Liver (tissue), 9 donors: ENCODE results near the gene CBFA2T2. TPM values are rescaled to one million over a fixed set of nuclear protein-coding genes. Genes with fewer than 3 reads are reported as not detected.

Source experiments
- DNase-seq: peaks from one replicate; pipeline ENCODE4 v3.0.0-alpha.2; 2017; ENCODE audit warnings: low spot score
- H3K27ac ChIP-seq, 2 donors: one replicate each; pipeline ENCODE4 v1.7.0; 2013; ENCODE audit warnings: inconsistent platforms in 2 of 2, low read length in 2 of 2, control low read depth in 1 of 2, low read depth in 1 of 2, mild to moderate bottlenecking in 1 of 2
- H3K27me3 ChIP-seq, 4 donors: one replicate each; pipeline versions ENCODE4 v1.6.1 to v1.7.0; 2013; ENCODE audit warnings: low read length in 3 of 4, inconsistent platforms in 1 of 4, mild to moderate bottlenecking in 1 of 4, moderate library complexity in 1 of 4; ENCODE audit not compliant: control insufficient read depth in 4 of 4, insufficient read depth in 4 of 4
- H3K36me3 ChIP-seq, 4 donors: one replicate each; pipeline versions ENCODE4 v1.6.1 to v1.7.0; 2013; ENCODE audit warnings: low read length in 3 of 4, mild to moderate bottlenecking in 3 of 4, low read depth in 1 of 4, moderate library complexity in 1 of 4; ENCODE audit not compliant: control insufficient read depth in 4 of 4, insufficient read depth in 3 of 4
- H3K4me1 ChIP-seq, 4 donors: one replicate each; pipeline versions ENCODE4 v1.6.1 to v1.7.0; 2013; ENCODE audit warnings: low read length in 3 of 4, mild to moderate bottlenecking in 3 of 4, moderate library complexity in 1 of 4; ENCODE audit not compliant: control insufficient read depth in 4 of 4, insufficient read depth in 4 of 4
- H3K4me3 ChIP-seq, 3 donors: one replicate each; pipeline versions ENCODE4 v1.6.1 to v1.7.0; 2013; ENCODE audit warnings: low read length in 3 of 3, control low read depth in 1 of 3, low read depth in 1 of 3, mild to moderate bottlenecking in 1 of 3
- H3K9ac ChIP-seq, 2 donors: one replicate each; pipeline ENCODE4 v1.7.0; 2013; ENCODE audit warnings: low read length in 2 of 2, mild to moderate bottlenecking in 2 of 2, moderate library complexity in 2 of 2, control low read depth in 1 of 2, low read depth in 1 of 2
- H3K9me3 ChIP-seq, 4 donors: one replicate each; pipeline versions ENCODE4 v1.6.1 to v1.7.0; 2013; ENCODE audit warnings: low read length in 3 of 4; ENCODE audit not compliant: control insufficient read depth in 4 of 4
- CTCF ChIP-seq: fragments of 150-350 bp; IDR thresholded peaks from 2 replicates; pipeline ENCODE4 v1.5.1; 2017; ENCODE audit warnings: improper control_type of control experiment, low read depth, low read length; ENCODE audit not compliant: missing input control
- EGR1 ChIP-seq, 2 donors: IDR thresholded peaks; 2 replicates each; pipeline ENCODE4 v1.6.1; 2016 to 2018; ENCODE audit warnings: antibody characterized with exemption in 2 of 2, low read depth in 2 of 2
- FOXA1 ChIP-seq: IDR thresholded peaks from 2 replicates; pipeline ENCODE4 v1.6.1; 2016; ENCODE audit warnings: antibody characterized with exemption
- FOXA2 ChIP-seq: IDR thresholded peaks from 2 replicates; pipeline ENCODE4 v1.6.1; 2016; ENCODE audit warnings: antibody characterized with exemption
- GABPA ChIP-seq, 2 donors: IDR thresholded peaks in 1 of 2; conservative IDR thresholded peaks in 1 of 2; 2 replicates each; pipeline ENCODE4 v1.6.1; 2016; ENCODE audit warnings: antibody characterized with exemption in 2 of 2, mild to moderate bottlenecking in 1 of 2, moderate library complexity in 1 of 2
- HNF4A ChIP-seq, 2 donors: conservative IDR thresholded peaks; 2 replicates each; pipeline ENCODE4 v1.6.1; 2016; ENCODE audit warnings: antibody characterized with exemption in 2 of 2, mild to moderate bottlenecking in 2 of 2
- HNF4G ChIP-seq: IDR thresholded peaks from 2 replicates; pipeline ENCODE4 v1.6.1; 2016; ENCODE audit warnings: antibody characterized with exemption
- JUND ChIP-seq, 2 donors: IDR thresholded peaks; 2 replicates each; pipeline ENCODE4 v1.6.1; 2016; ENCODE audit warnings: antibody characterized with exemption in 2 of 2
- MAX ChIP-seq: IDR thresholded peaks from 2 replicates; pipeline ENCODE4 v1.6.1; 2016; ENCODE audit warnings: antibody characterized with exemption
- NR2F2 ChIP-seq: IDR thresholded peaks from 2 replicates; pipeline ENCODE4 v1.6.1; 2016; ENCODE audit warnings: antibody characterized with exemption
- RAD21 ChIP-seq, 2 donors: IDR thresholded peaks; 2 replicates each; pipeline ENCODE4 v1.6.1; 2016; ENCODE audit warnings: antibody characterized with exemption in 2 of 2, mild to moderate bottlenecking in 2 of 2
- REST ChIP-seq: IDR thresholded peaks from 2 replicates; pipeline ENCODE4 v1.6.1; 2016; ENCODE audit warnings: antibody characterized with exemption, mild to moderate bottlenecking
- RXRA ChIP-seq, 2 donors: IDR thresholded peaks; 2 replicates each; pipeline ENCODE4 v1.6.1; 2017 to 2018; ENCODE audit warnings: antibody characterized with exemption in 2 of 2, mild to moderate bottlenecking in 1 of 2
- TAF1 ChIP-seq: conservative IDR thresholded peaks from 2 replicates; pipeline ENCODE4 v1.6.1; 2016; ENCODE audit warnings: antibody characterized with exemption, mild to moderate bottlenecking
- YY1 ChIP-seq: IDR thresholded peaks from 2 replicates; pipeline ENCODE4 v1.6.1; 2016; ENCODE audit warnings: antibody characterized with exemption, mild to moderate bottlenecking
- WGBS: extraction: QIAGEN DNeasy Blood & Tissue Kit; methylation state at CpG from one replicate; pipeline ENCODE4 v1.1.7; 2013; 5-methylcytosine and 5-hydroxymethylcytosine counted together
- polyA plus RNA-seq, 2 donors: library from polyadenylated mRNA; stranded (reverse) in 1 of 2; unstranded in 1 of 2; fragments of 200-250 nt in 1 of 2; fragments of >200 nt in 1 of 2; fragmentation: Nextera tagmentation in 1 of 2; extraction: Ambion mirVana in 1 of 2; gene quantifications; one replicate each; pipeline versions ENCODE4 v1.2.1 to v1.2.3, GENCODE V29; 2013 to 2015
- total RNA-seq, 2 donors: library from RNA; depleted of rRNA; stranded (reverse); fragments of >200 nt; gene quantifications; one replicate each; pipeline ENCODE4 v1.2.3, GENCODE V29; 2014
- donor health status: healthy.
- donor health status: healthy.
- donor health status: healthy.
- donor health status: healthy.
- donor health status: healthy.

CBFA2T2 gene
- total and polyA plus RNA-seq, 4 donors: 2.0 to 5.5 (median 5.3) TPM

GRCh38 chr20:33522256-33522820 lies 32.4 kb downstream of the CBFA2T2 start:
- 87% methylated on average over 3 of the region's 3 CpGs for WGBS

GRCh38 chr20:33524261-33524660 lies 34.4 kb downstream of the CBFA2T2 start:
- Histone ChIP-seq H3K9ac (no peak overlapping the region), H3K9me3 (no peaks in the 10 kb centered on the region), H3K4me1 (no peaks in the 10 kb centered on the region), H3K27me3 (no peaks in the 10 kb centered on the region), H3K27ac (no peak overlapping the region), H3K36me3 (no peaks in the 10 kb centered on the region), H3K4me3 (no peak overlapping the region)
- no peak for DNase-seq
- WGBS: 78% methylated on average over 3 of the region's 3 CpGs
- TF ChIP-seq FOXA2 (no peak), HNF4G (no peak), FOXA1 (no peak), JUND (IDR thresholded peaks at IDR 0.05) (no peak), REST (no peak), GABPA (IDR thresholded peaks at IDR 0.05 in 1 of 2, conservative IDR thresholded peaks at IDR 0.05 in 1 of 2) (no peak), CTCF (no peak)

More at GRCh38 chr20:33522256-33522820, 32.4 kb downstream of the CBFA2T2 start:
- no peak for DNase-seq
- Histone ChIP-seq H3K27me3 (no peaks in the 10 kb centered on the region), H3K9ac (no peak overlapping the region), H3K9me3 (no peaks in the 10 kb centered on the region), H3K27ac (no peak overlapping the region), H3K4me3 (no peak overlapping the region), H3K4me1 (no peaks in the 10 kb centered on the region), H3K36me3 (no peaks in the 10 kb centered on the region)
- no peak for TF ChIP-seq YY1
- TF ChIP-seq FOXA2: no peak
- no peak for TF ChIP-seq RAD21 (IDR thresholded peaks at IDR 0.05)
- TF ChIP-seq EGR1 (IDR thresholded peaks at IDR 0.05; ENCODE audit: low read depth in 2 of 2): no peak
- TF ChIP-seq TAF1: no peak
- TF ChIP-seq HNF4A (conservative IDR thresholded peaks at IDR 0.05): no peak
- no peak for TF ChIP-seq CTCF
- no peak for TF ChIP-seq REST
- TF ChIP-seq MAX: no peak
- TF ChIP-seq HNF4G: no peak
- TF ChIP-seq RXRA (IDR thresholded peaks at IDR 0.05): no peak
- TF ChIP-seq FOXA1: no peak
- no peak for TF ChIP-seq NR2F2
- TF ChIP-seq GABPA (IDR thresholded peaks at IDR 0.05 in 1 of 2, conservative IDR thresholded peaks at IDR 0.05 in 1 of 2): no peak
